ENCODE data around the gene FBXL14.

DNA sequence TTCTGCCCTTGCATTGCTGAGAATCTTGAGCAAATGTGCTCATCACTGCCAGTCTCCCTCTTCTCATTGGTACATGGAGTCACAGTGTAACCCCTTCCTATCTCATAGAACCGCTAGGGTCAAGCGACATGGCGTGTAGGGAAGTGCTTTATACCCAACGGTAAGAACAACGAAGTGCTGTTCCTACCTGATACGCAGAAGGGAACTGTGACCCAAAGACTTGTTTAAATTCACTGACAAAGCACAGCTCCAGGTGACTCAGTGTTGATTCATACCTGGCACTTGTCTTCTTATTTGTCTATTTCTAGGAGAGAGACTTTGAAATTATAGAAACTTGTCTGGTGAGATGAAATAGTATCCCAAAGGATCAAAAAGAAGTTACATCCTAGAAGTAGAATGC is 53.7 kb downstream of the FBXL14 start:
- TF ChIP-seq EZH2phosphoT487 (IDR thresholded peaks at IDR 0.05; ENCODE audit: insufficient read depth, low read depth), result no peak
- TF ChIP-seq EZH2 (IDR thresholded peaks at IDR 0.05; ENCODE audit: insufficient read depth, poor library complexity, severe bottlenecking), result no peak

Measured in GM23248 (cell line).